GM12873 (cell line): ENCODE data around the gene IVL.
A peak's percentile ranks its signal among the peaks of the same experiment; 100 is the strongest.

ENCODE experiments used
- TF ChIP-seq, protein P1 (sequence below): IDR thresholded peaks from 2 replicates; pipeline ENCODE4 v1.5.1; 2012; ENCODE audit warnings: low read depth, mild to moderate bottlenecking, moderate library complexity, low read length, control low read depth; ENCODE audit not compliant: insufficient read depth; ENCODE audit errors: missing control alignments

The IVL gene

GRCh38 chr1:152912471-152912870 is 4.1 kb downstream of the IVL start:
- TF ChIP-seq, protein P1, sequence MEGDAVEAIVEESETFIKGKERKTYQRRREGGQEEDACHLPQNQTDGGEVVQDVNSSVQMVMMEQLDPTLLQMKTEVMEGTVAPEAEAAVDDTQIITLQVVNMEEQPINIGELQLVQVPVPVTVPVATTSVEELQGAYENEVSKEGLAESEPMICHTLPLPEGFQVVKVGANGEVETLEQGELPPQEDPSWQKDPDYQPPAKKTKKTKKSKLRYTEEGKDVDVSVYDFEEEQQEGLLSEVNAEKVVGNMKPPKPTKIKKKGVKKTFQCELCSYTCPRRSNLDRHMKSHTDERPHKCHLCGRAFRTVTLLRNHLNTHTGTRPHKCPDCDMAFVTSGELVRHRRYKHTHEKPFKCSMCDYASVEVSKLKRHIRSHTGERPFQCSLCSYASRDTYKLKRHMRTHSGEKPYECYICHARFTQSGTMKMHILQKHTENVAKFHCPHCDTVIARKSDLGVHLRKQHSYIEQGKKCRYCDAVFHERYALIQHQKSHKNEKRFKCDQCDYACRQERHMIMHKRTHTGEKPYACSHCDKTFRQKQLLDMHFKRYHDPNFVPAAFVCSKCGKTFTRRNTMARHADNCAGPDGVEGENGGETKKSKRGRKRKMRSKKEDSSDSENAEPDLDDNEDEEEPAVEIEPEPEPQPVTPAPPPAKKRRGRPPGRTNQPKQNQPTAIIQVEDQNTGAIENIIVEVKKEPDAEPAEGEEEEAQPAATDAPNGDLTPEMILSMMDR: no peak

DNA sequence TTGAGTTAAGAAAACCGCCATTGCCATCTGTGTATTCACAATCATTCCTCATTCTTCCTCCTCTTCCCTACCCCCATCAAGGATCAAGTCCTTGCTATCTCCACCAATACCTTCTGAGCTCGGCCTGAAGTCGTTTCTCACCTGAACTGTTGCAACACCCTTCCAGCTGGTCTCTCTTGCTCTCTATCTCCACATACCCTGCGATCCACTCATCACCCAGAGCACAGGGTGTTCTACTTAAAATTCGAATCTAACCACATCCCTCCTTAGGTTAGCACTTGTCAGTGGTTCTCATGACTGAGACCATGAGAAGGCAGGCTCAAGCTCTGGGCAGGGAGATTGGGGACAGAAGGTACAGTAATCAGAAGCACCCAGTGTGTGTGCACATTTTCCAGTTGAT is 4.6 kb downstream of the IVL start:
- TF ChIP-seq, protein P1: no peak

- TF ChIP-seq, protein P1: peak; percentile 59
These were observed 9.4 kb downstream of the IVL start for GRCh38 chr1:152917794-152918193.

DNA sequence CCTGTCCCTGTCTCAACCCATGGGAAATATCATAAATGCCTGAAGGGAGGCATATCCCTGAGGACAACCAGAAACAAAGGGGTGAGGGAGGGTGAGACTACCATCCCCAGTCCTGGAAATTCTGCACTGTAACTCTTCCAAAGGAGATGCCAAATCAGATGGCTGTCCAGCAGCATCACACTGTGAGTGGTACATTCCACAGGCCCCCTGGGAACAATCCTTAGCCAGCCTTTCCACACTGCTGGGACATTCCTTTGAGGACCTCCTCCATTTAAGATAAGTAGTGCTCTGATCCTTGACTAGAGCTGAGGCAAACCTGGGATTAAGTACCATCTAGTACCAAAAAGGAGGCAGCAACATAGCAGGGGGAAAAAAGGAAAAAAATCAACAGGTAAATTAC is 10.7 kb downstream of the IVL start:
- TF ChIP-seq, protein P1: no peak

DNA sequence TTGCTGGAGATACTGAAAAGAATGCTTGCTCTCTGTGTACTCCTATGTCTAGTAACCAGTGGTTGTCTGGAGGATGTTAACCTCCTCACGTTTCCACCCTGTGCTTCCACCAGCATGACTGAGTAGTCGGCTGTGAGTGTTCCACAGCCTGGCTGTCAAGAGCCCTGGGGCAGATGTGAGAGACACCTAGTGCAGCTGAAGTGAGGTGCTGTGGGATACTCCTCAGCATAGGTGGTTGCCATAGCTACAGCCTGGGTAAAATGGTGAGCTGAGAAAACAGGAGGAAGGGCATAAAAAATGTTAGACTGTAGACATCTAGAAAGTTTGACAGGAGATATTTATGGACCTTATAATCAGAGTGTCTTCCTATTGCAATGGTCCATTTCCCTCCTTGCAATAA is 15.8 kb downstream of the IVL start:
- TF ChIP-seq, protein P1: no peak

DNA sequence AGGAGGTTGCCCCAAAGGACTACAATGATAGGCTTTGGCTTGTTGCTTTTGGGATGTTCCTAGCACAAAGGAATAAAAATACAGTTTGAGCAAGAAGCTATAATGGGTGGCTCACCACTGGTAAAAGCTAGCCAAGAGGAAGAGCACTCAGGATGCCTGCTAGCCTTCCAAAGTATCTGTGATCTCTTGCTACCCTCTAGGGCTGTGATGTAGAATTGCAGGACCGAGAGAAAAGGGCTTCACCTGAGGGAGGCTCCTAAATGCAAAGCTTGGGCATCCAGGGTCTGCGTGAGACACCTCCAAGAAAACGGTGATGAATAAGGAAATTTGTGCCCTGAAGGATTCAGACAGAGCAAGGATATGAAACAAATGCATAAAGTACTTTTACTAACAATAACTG is 17.7 kb downstream of the IVL start:
- TF ChIP-seq, protein P1: peak; percentile 82

- TF ChIP-seq, protein P1: no peak
These were observed 20.3 kb downstream of the IVL start for GRCh38 chr1:152928671-152929070.
